Measurements from ENCODE around the gene PRDM5. TPM values are rescaled to one million over a fixed set of nuclear protein-coding genes. Genes with fewer than 3 reads are reported as not detected.

Gene PRDM5
- total and polyA plus RNA-seq, 5 experiments from 2014 or later, result 0.74 to 3.8 (median 1.9) TPM

- POLR2A ChIA-PET, result no interaction called here
- H3K4me1 Mint-ChIP-seq, result no peaks in the 10 kb centered on the region
- H3K27ac Mint-ChIP-seq, result no peak overlapping the region
- peaks cover 0 to 7% (median 2%) of the 10 kb centered on the region in 5 donors for H3K27me3 Mint-ChIP-seq
- no peak overlapping the region for H3K4me3 Mint-ChIP-seq
- ATAC-seq (no peak), DNase-seq (no peak)
- H3K36me3 Mint-ChIP-seq, result peaks cover 3 to 10% (median 4%) of the 10 kb centered on the region in 3 donors
- H3K9me3 Mint-ChIP-seq, result peaks cover 0 to 2% (median 0%) of the 10 kb centered on the region in 9 donors
Measured at GRCh38 chr4:120699354-120699753, 223.2 kb downstream of the PRDM5 start.

GRCh38 chr4:120694973-120695372, 227.6 kb downstream of the PRDM5 start:
- no peak for DNase-seq
- H3K27ac Mint-ChIP-seq, result no peak overlapping the region
- no peaks in the 10 kb centered on the region for H3K4me1 Mint-ChIP-seq
- POLR2A ChIA-PET, result no interaction called here
- H3K9me3 Mint-ChIP-seq, result no peaks in the 10 kb centered on the region
- ATAC-seq, result no peak
- H3K36me3 Mint-ChIP-seq, result peaks cover 0 to 3% (median 0%) of the 10 kb centered on the region in 3 donors
- H3K4me3 Mint-ChIP-seq, result no peak overlapping the region
- peaks cover 0 to 2% (median 0%) of the 10 kb centered on the region in 5 donors for H3K27me3 Mint-ChIP-seq

GRCh38 chr4:120693816-120694215, 228.7 kb downstream of the PRDM5 start:
- Mint-ChIP-seq H3K4me1 (no peaks in the 10 kb centered on the region), H3K9me3 (no peaks in the 10 kb centered on the region), H3K36me3 (peaks cover 0 to 3% (median 0%) of the 10 kb centered on the region in 3 donors), H3K4me3 (no peak overlapping the region), H3K27ac (no peak overlapping the region), H3K27me3 (peaks cover 0 to 2% (median 0%) of the 10 kb centered on the region in 5 donors)
- DNase-seq (no peak), ATAC-seq (no peak)
- POLR2A ChIA-PET, result no interaction called here

- POLR2A ChIA-PET, result no interaction called here
- ATAC-seq, result no peak
- no peaks in the 10 kb centered on the region for H3K4me1 Mint-ChIP-seq
- no peak overlapping the region for H3K27ac Mint-ChIP-seq
- no peaks in the 10 kb centered on the region for H3K36me3 Mint-ChIP-seq
- H3K4me3 Mint-ChIP-seq, result no peak overlapping the region
- H3K27me3 Mint-ChIP-seq, result peaks cover 0 to 2% (median 0%) of the 10 kb centered on the region in 5 donors
- H3K9me3 Mint-ChIP-seq, result no peaks in the 10 kb centered on the region
- no peak for DNase-seq
Measured at GRCh38 chr4:120692964-120693363, 229.6 kb downstream of the PRDM5 start.

- no peak for DNase-seq
- Mint-ChIP-seq H3K9me3 (no peaks in the 10 kb centered on the region), H3K4me1 (no peaks in the 10 kb centered on the region), H3K27ac (peak overlapping the region in 1 of 10 donors; percentile 31), H3K36me3 (no peaks in the 10 kb centered on the region), H3K27me3 (peaks cover 0 to 2% (median 0%) of the 10 kb centered on the region in 5 donors), H3K4me3 (no peak overlapping the region)
- no peak for ATAC-seq
- POLR2A ChIA-PET, result no interaction called here
Measured at GRCh38 chr4:120691536-120691935, 231.0 kb downstream of the PRDM5 start.

GRCh38 chr4:120691106-120691505, 231.4 kb downstream of the PRDM5 start:
- Mint-ChIP-seq H3K36me3 (no peaks in the 10 kb centered on the region), H3K27me3 (peaks cover 0 to 2% (median 0%) of the 10 kb centered on the region in 5 donors), H3K4me1 (no peaks in the 10 kb centered on the region), H3K27ac (no peak overlapping the region), H3K9me3 (no peaks in the 10 kb centered on the region), H3K4me3 (no peak overlapping the region)
- DNase-seq (no peak), ATAC-seq (no peak)
- POLR2A ChIA-PET, result no interaction called here

- Mint-ChIP-seq H3K4me3 (no peak overlapping the region), H3K27ac (no peak overlapping the region), H3K36me3 (no peaks in the 10 kb centered on the region), H3K9me3 (no peaks in the 10 kb centered on the region), H3K27me3 (peaks cover 0 to 2% (median 0%) of the 10 kb centered on the region in 5 donors), H3K4me1 (no peaks in the 10 kb centered on the region)
- POLR2A ChIA-PET, result no interaction called here
- no peak for ATAC-seq
- no peak for DNase-seq
Measured at GRCh38 chr4:120688791-120689190, 233.7 kb downstream of the PRDM5 start.

- H3K27ac Mint-ChIP-seq, result no peak overlapping the region
- no peaks in the 10 kb centered on the region for H3K36me3 Mint-ChIP-seq
- H3K4me3 Mint-ChIP-seq, result no peak overlapping the region
- POLR2A ChIA-PET, result no interaction called here
- DNase-seq (no peak), ATAC-seq (no peak)
- H3K9me3 Mint-ChIP-seq, result no peaks in the 10 kb centered on the region
- peaks cover 0 to 2% (median 0%) of the 10 kb centered on the region in 5 donors for H3K27me3 Mint-ChIP-seq
- H3K4me1 Mint-ChIP-seq, result peaks cover 0 to 3% (median 1%) of the 10 kb centered on the region in 4 donors
Measured at GRCh38 chr4:120685756-120686278, 236.7 kb downstream of the PRDM5 start.

GRCh38 chr4:120683897-120684540, 238.5 kb downstream of the PRDM5 start:
- Mint-ChIP-seq H3K27me3 (peaks cover 0 to 1% (median 0%) of the 10 kb centered on the region in 5 donors), H3K4me3 (no peak overlapping the region), H3K4me1 (peaks cover 0 to 7% (median 2%) of the 10 kb centered on the region in 4 donors), H3K36me3 (no peaks in the 10 kb centered on the region), H3K27ac (no peak overlapping the region), H3K9me3 (peaks cover 0 to 6% (median 0%) of the 10 kb centered on the region in 9 donors)
- DNase-seq, result no peak
- ATAC-seq, result no peak
- POLR2A ChIA-PET, result no interaction called here

- no peak overlapping the region for H3K4me3 Mint-ChIP-seq
- peaks cover 0 to 6% (median 2%) of the 10 kb centered on the region in 9 donors for H3K9me3 Mint-ChIP-seq
- no peaks in the 10 kb centered on the region for H3K36me3 Mint-ChIP-seq
- H3K4me1 Mint-ChIP-seq, result peaks cover 0 to 7% (median 2%) of the 10 kb centered on the region in 4 donors
- ATAC-seq, result no peak
- POLR2A ChIA-PET, result no interaction called here
- DNase-seq, result no peak
- peaks cover 0 to 1% (median 0%) of the 10 kb centered on the region in 5 donors for H3K27me3 Mint-ChIP-seq
- no peak overlapping the region for H3K27ac Mint-ChIP-seq
Measured at GRCh38 chr4:120682981-120683380, 239.5 kb downstream of the PRDM5 start.

GRCh38 chr4:120680647-120681228, 241.8 kb downstream of the PRDM5 start:
- Mint-ChIP-seq H3K27ac (no peak overlapping the region), H3K4me3 (no peak overlapping the region), H3K4me1 (peaks cover 0 to 7% (median 2%) of the 10 kb centered on the region in 4 donors), H3K27me3 (peaks cover 3 to 6% (median 5%) of the 10 kb centered on the region in 5 donors), H3K9me3 (peaks cover 0 to 21% (median 7%) of the 10 kb centered on the region in 9 donors), H3K36me3 (peaks cover 4 to 17% (median 5%) of the 10 kb centered on the region in 3 donors)
- DNase-seq (no peak), ATAC-seq (no peak)
- POLR2A ChIA-PET, result no interaction called here

- POLR2A ChIA-PET, result no interaction called here
- ATAC-seq, result no peak
- Mint-ChIP-seq H3K27ac (no peak overlapping the region), H3K4me3 (no peak overlapping the region), H3K9me3 (peaks cover 5 to 51% (median 22%) of the 10 kb centered on the region in 9 donors), H3K4me1 (no peaks in the 10 kb centered on the region), H3K36me3 (peaks cover 6 to 49% (median 31%) of the 10 kb centered on the region in 3 donors), H3K27me3 (peaks cover 9 to 17% (median 13%) of the 10 kb centered on the region in 5 donors)
- no peak for DNase-seq
Measured at GRCh38 chr4:120673696-120674095, 248.8 kb downstream of the PRDM5 start.

GRCh38 chr4:120672558-120673147, 249.9 kb downstream of the PRDM5 start:
- Mint-ChIP-seq H3K27ac (no peak overlapping the region), H3K27me3 (peaks cover 8 to 17% (median 13%) of the 10 kb centered on the region in 5 donors), H3K36me3 (peaks cover 6 to 47% (median 31%) of the 10 kb centered on the region in 3 donors), H3K4me3 (no peak overlapping the region), H3K4me1 (no peaks in the 10 kb centered on the region), H3K9me3 (peaks cover 5 to 51% (median 22%) of the 10 kb centered on the region in 9 donors)
- POLR2A ChIA-PET, result no interaction called here
- ATAC-seq, result no peak
- DNase-seq, result no peak
